22Rv1 (cell line): ENCODE data around the gene SLC5A1.

Experiments
- CTCF ChIP-seq: fragments of 450-650 bp; IDR thresholded peaks from 2 replicates; pipeline ENCODE4 v1.5.1; 2017; ENCODE audit warnings: mild to moderate bottlenecking
- ZFX ChIP-seq: fragments of 450-650 bp; IDR thresholded peaks from 2 replicates; pipeline ENCODE4 v1.6.1; 2017; ENCODE audit warnings: antibody characterized with exemption, borderline replicate concordance

DNA sequence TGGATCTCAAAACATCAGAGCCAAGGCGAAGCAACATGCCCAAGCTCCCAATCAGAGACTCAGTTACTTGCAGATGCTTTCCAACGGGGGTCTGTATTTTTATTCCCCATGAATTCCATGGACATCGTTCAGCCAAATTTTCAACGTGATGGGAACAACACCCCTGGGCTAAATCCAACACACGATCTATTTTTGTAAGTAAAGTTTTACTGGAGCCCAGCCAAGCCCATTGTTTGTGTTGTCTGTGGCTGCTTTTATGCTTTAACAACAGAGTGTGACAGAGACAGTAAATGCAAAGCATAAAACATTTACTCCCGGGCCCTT is 33.7 kb downstream of the SLC5A1 start:
- TF ChIP-seq CTCF = no peak
- no peak for TF ChIP-seq ZFX
